ENCODE results near the gene ADAMTSL2. TPM values are rescaled to one million over a fixed set of nuclear protein-coding genes. Genes with fewer than 3 reads are reported as not detected.
"Not testable (repeated sequence)": the region's sequence is repeated elsewhere in the genome, so short reads cannot be mapped to it uniquely, and the experiment has no call there.

ADAMTSL2 gene
- polyA plus RNA-seq, 2 of the 4 experiments (the other 2 are of a cell fraction): not detected

DNA sequence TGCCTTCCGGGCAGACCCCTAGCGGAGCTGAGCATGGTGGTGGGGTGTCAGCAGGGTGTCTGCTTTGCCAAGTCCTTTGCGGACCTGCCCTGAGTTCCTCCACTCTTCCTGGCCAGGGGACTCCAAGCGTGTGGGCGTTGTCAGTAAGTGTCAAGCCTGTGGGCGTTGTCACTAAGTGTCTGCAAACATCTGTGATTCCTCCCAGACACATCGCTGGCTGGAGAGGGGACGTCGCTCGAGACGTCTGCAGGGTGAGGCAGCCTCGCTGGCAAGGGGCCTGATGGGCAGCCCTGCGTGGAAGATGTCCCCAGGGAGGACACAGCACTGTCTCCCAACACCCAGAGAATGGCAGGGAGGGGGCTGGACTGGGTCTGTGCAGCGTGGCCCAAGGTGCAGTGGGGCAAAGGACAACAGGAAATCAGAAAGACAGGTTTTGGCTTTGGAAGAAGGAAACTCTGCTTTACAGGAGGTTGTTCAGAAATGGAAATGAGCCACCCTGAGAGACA lies 28.8 kb downstream of the ADAMTSL2 start:
- Histone ChIP-seq H3K4me3 (no peak overlapping the region), H3K27ac (no peak overlapping the region), H3K9me3 (no peaks in the 10 kb centered on the region), H3K4me2 (peak overlapping the region; percentile 13; the same call in 2 of the 3 replicates), H3K4me1 (peaks cover 9% of the 10 kb centered on the region; the same call in 2 of the 3 replicates)
- WGBS (ENCODE audit: missing lambda C conversion rate): 1% methylated on average over 10 of the region's 14 CpGs
- FAIRE-seq: no peak
- POLR2A ChIA-PET: no interaction called here
- CTCF ChIA-PET: no interaction called here
- TF ChIP-seq HOXA7 (CRISPR knock-in tag; IDR thresholded peaks at IDR 0.05) (no peak), MAFK (IDR thresholded peaks at IDR 0.05; ENCODE audit: partially characterized antibody) (no peak), RCOR1 (IDR thresholded peaks at IDR 0.05; ENCODE audit: low read depth, low read length) (no peak), GATA3 (IDR thresholded peaks at IDR 0.05; ENCODE audit: borderline replicate concordance) (no peak), NFE2L2 (conservative IDR thresholded peaks at IDR 0.05; ENCODE audit: low read length) (no peak), CHD2 (IDR thresholded peaks at IDR 0.05; ENCODE audit: low read length, partially characterized antibody) (no peak), EHF (CRISPR knock-in tag; IDR thresholded peaks at IDR 0.05) (no peak), NR3C1 (IDR thresholded peaks at IDR 0.05) (no peak), ESRRA (IDR thresholded peaks at IDR 0.05; ENCODE audit: borderline replicate concordance, low read length) (no peak), KDM1A (IDR thresholded peaks at IDR 0.05; ENCODE audit: low read depth) (no peak), FOSB (CRISPR knock-in tag; IDR thresholded peaks at IDR 0.05) (no peak), CEBPB (IDR thresholded peaks at IDR 0.05) (no peak)
- TF ChIP-seq, protein P1, sequence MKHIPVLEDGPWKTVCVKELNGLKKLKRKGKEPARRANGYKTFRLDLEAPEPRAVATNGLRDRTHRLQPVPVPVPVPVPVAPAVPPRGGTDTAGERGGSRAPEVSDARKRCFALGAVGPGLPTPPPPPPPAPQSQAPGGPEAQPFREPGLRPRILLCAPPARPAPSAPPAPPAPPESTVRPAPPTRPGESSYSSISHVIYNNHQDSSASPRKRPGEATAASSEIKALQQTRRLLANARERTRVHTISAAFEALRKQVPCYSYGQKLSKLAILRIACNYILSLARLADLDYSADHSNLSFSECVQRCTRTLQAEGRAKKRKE (CRISPR knock-in tag; IDR thresholded peaks at IDR 0.05; ENCODE audit: low read depth): no peak
- TF ChIP-seq, protein P2, sequence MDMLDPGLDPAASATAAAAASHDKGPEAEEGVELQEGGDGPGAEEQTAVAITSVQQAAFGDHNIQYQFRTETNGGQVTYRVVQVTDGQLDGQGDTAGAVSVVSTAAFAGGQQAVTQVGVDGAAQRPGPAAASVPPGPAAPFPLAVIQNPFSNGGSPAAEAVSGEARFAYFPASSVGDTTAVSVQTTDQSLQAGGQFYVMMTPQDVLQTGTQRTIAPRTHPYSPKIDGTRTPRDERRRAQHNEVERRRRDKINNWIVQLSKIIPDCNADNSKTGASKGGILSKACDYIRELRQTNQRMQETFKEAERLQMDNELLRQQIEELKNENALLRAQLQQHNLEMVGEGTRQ (IDR thresholded peaks at IDR 0.05): no peak
- peak in 1 of 2 experiments; percentile 34 for DNase-seq (ENCODE audit: low read depth in 1 of 2, low spot score in 1 of 2)
- peak in 1 of 2 experiments; percentile 47; a peak in 3 of 6 replicates for ATAC-seq

- FAIRE-seq; H3K4me1 ChIP-seq; H3K27ac ChIP-seq; DNase-seq (ENCODE audit: low read depth in 1 of 2, low spot score in 1 of 2); POLR2A ChIA-PET; ATAC-seq; H3K4me3 ChIP-seq; H3K9me3 ChIP-seq; H3K4me2 ChIP-seq; CTCF ChIA-PET: not testable (repeated sequence)
These were observed 29.3 kb downstream of the ADAMTSL2 start for GRCh38 chr9:133563814-133564213.

DNA sequence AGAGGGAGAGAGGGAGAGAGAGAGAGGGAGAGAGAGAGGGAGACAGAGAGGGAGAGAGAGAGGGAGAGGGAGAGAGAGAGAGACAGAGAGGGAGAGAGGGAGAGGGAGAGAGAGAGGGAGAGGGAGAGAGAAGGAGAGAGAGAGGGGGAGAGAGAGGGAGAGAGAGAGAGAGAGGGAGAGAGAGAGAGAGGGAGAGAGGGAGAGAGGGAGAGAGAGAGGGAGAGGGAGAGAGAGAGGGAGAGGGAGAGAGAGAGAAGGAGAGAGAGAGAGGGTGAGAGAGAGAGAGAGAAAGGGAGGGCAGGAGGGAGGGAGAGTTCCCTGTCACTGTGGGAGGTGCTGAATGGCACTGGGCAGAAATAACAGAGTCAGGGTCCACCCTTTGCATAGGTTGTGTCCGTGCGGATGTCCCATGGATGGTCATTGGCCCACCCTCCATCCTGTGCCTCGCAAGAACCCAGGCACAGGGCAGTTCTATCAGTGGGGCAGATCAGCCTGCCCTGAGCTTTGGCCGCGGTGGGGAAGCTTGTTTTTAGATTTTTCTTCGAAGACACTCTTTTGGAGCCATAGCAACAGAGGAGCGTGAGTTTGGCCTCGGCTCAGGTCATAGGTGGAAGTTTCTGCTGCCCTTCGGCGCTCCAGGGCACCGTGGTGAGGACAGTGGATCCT lies 30.1 kb downstream of the ADAMTSL2 start:
- ATAC-seq (no peak), DNase-seq (ENCODE audit: low read depth in 1 of 2, low spot score in 1 of 2) (no peak), FAIRE-seq (no peak)
- Histone ChIP-seq H3K4me2 (no peak overlapping the region), H3K27ac (no peak overlapping the region), H3K4me1 (peaks cover 6% of the 10 kb centered on the region; the same call in 1 of the 3 replicates), H3K9me3 (no peaks in the 10 kb centered on the region), H3K4me3 (no peak overlapping the region)
- ChIA-PET POLR2A (no interaction called here), CTCF (no interaction called here)
- 79% methylated on average over 11 of the region's 11 CpGs for WGBS (ENCODE audit: missing lambda C conversion rate)
- TF ChIP-seq CBX8 (IDR thresholded peaks at IDR 0.05) (no peak), CHD4 (IDR thresholded peaks at IDR 0.05; ENCODE audit: borderline replicate concordance) (no peak), HOXA7 (CRISPR knock-in tag; IDR thresholded peaks at IDR 0.05) (no peak), HOXB5 (CRISPR knock-in tag; IDR thresholded peaks at IDR 0.05) (no peak), KDM5A (IDR thresholded peaks at IDR 0.05) (no peak), MAZ (IDR thresholded peaks at IDR 0.05; ENCODE audit: borderline replicate concordance, low read depth, low read length) (no peak), EHMT2 (IDR thresholded peaks at IDR 0.05; ENCODE audit: low read depth) (no peak), JUNB (IDR thresholded peaks at IDR 0.05) (no peak), CEBPB (IDR thresholded peaks at IDR 0.05) (no peak), POLR2AphosphoS2 (conservative IDR thresholded peaks at IDR 0.05; ENCODE audit: low read length) (no peak), ZFP36 (IDR thresholded peaks at IDR 0.05; ENCODE audit: borderline replicate concordance, partially characterized antibody) (no peak), ZC3H11A (IDR thresholded peaks at IDR 0.05) (no peak)
- TF ChIP-seq, protein P1 (CRISPR knock-in tag; IDR thresholded peaks at IDR 0.05; ENCODE audit: low read depth): no peak
- TF ChIP-seq, protein P3, sequence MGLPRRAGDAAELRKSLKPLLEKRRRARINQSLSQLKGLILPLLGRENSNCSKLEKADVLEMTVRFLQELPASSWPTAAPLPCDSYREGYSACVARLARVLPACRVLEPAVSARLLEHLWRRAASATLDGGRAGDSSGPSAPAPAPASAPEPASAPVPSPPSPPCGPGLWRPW (IDR thresholded peaks at IDR 0.05): no peak
- TF ChIP-seq, protein P4, sequence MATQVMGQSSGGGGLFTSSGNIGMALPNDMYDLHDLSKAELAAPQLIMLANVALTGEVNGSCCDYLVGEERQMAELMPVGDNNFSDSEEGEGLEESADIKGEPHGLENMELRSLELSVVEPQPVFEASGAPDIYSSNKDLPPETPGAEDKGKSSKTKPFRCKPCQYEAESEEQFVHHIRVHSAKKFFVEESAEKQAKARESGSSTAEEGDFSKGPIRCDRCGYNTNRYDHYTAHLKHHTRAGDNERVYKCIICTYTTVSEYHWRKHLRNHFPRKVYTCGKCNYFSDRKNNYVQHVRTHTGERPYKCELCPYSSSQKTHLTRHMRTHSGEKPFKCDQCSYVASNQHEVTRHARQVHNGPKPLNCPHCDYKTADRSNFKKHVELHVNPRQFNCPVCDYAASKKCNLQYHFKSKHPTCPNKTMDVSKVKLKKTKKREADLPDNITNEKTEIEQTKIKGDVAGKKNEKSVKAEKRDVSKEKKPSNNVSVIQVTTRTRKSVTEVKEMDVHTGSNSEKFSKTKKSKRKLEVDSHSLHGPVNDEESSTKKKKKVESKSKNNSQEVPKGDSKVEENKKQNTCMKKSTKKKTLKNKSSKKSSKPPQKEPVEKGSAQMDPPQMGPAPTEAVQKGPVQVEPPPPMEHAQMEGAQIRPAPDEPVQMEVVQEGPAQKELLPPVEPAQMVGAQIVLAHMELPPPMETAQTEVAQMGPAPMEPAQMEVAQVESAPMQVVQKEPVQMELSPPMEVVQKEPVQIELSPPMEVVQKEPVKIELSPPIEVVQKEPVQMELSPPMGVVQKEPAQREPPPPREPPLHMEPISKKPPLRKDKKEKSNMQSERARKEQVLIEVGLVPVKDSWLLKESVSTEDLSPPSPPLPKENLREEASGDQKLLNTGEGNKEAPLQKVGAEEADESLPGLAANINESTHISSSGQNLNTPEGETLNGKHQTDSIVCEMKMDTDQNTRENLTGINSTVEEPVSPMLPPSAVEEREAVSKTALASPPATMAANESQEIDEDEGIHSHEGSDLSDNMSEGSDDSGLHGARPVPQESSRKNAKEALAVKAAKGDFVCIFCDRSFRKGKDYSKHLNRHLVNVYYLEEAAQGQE (IDR thresholded peaks at IDR 0.05): no peak
- TF ChIP-seq, protein P5, sequence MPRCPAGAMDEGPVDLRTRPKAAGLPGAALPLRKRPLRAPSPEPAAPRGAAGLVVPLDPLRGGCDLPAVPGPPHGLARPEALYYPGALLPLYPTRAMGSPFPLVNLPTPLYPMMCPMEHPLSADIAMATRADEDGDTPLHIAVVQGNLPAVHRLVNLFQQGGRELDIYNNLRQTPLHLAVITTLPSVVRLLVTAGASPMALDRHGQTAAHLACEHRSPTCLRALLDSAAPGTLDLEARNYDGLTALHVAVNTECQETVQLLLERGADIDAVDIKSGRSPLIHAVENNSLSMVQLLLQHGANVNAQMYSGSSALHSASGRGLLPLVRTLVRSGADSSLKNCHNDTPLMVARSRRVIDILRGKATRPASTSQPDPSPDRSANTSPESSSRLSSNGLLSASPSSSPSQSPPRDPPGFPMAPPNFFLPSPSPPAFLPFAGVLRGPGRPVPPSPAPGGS (IDR thresholded peaks at IDR 0.05): no peak
